ENCODE measurements around the gene DPP10.

GRCh38 chr2:115533081-115533480 is 1090.6 kb downstream of the DPP10 start:
- TF ChIP-seq CTCF (conservative IDR thresholded peaks at IDR 0.05; ENCODE audit: low read depth, low read length) (no peak), EZH2 (IDR thresholded peaks at IDR 0.05; ENCODE audit: low read length, unreplicated experiment) (no peak)

All from PC-3 (cell line).